IPS-15b (cell line): Measurements from ENCODE around the gene SUCNR1.
"Not testable (repeated sequence)": the region's sequence is repeated elsewhere in the genome, so short reads cannot be mapped to it uniquely, and the experiment has no call there.

Source experiments
- H3K27me3 ChIP-seq: one replicate; pipeline ENCODE4 v1.6.1; 2013; ENCODE audit warnings: low read length; ENCODE audit not compliant: control insufficient read depth, insufficient read depth
- H3K36me3 ChIP-seq: one replicate; pipeline ENCODE4 v1.6.1; 2013; ENCODE audit warnings: low read length; ENCODE audit not compliant: control insufficient read depth, insufficient read depth
- H3K4me1 ChIP-seq: one replicate; pipeline ENCODE4 v1.6.1; 2013; ENCODE audit warnings: mild to moderate bottlenecking, low read length; ENCODE audit not compliant: control insufficient read depth, insufficient read depth
- H3K4me3 ChIP-seq: one replicate; pipeline ENCODE4 v1.5.1; 2013; ENCODE audit warnings: low read depth, low read length
- H3K9ac ChIP-seq: one replicate; pipeline ENCODE4 v1.6.1; 2013; ENCODE audit warnings: low read depth, mild to moderate bottlenecking, low read length
- H3K9me3 ChIP-seq: one replicate; pipeline ENCODE4 v1.6.1; 2013; ENCODE audit warnings: mild to moderate bottlenecking, low read length; ENCODE audit not compliant: control insufficient read depth, insufficient read depth

SUCNR1 gene, protein sequence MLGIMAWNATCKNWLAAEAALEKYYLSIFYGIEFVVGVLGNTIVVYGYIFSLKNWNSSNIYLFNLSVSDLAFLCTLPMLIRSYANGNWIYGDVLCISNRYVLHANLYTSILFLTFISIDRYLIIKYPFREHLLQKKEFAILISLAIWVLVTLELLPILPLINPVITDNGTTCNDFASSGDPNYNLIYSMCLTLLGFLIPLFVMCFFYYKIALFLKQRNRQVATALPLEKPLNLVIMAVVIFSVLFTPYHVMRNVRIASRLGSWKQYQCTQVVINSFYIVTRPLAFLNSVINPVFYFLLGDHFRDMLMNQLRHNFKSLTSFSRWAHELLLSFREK

DNA sequence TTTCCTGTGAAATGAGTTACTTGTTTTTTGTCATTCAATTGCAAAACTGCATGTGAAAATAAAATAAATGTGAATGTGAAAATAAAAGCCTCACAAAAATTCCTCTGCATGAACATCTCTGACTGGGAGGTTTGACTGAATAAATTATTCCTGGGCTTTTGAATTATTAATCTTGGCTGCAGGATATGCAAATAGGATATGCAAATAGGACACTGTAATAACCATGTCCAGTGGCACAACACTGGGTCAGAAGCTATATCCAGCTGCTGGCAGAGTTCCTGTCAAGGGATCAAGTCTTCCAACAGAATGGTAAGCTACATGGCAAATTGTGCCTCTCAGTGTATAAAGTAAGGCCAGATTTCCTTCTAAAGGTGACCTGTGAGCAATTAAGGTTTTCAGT lies at the start of gene SUCNR1:
Gene SUCNR1 (plus strand): TSS at position 246 of the 400 bp plus-strand sequence. CDS start 6,250 bp downstream, outside the sequence.
- Histone ChIP-seq H3K27me3 (no peaks in the 10 kb centered on the region), H3K4me3 (no peak within 1 kb of the TSS), H3K9ac (no peak within 1 kb of the TSS), H3K36me3 (no peaks in the 10 kb centered on the region), H3K4me1 (no peaks in the 10 kb centered on the region), H3K9me3 (no peaks in the 10 kb centered on the region)

DNA sequence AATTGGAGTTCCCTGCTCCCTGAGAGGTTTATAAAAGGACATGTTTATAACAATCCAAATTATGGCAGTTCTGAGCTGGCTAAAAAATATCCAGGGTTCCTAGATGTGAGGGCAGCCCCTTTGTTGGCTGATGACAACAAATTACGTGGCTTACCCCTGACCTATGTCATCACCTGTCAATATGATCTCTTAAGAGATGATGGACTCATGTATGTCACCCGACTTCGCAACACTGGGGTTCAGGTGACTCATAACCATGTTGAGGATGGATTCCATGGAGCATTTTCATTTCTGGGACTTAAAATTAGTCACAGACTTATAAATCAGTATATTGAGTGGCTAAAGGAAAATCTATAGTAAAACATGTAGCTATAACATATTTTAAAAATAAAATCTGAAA lies 45.6 kb upstream of the SUCNR1 start:
- no peaks in the 10 kb centered on the region for H3K27me3 ChIP-seq
- no peak overlapping the region for H3K4me3 ChIP-seq
- H3K36me3 ChIP-seq = no peaks in the 10 kb centered on the region
- H3K4me1 ChIP-seq = no peaks in the 10 kb centered on the region
- no peak overlapping the region for H3K9ac ChIP-seq
- no peaks in the 10 kb centered on the region for H3K9me3 ChIP-seq

DNA sequence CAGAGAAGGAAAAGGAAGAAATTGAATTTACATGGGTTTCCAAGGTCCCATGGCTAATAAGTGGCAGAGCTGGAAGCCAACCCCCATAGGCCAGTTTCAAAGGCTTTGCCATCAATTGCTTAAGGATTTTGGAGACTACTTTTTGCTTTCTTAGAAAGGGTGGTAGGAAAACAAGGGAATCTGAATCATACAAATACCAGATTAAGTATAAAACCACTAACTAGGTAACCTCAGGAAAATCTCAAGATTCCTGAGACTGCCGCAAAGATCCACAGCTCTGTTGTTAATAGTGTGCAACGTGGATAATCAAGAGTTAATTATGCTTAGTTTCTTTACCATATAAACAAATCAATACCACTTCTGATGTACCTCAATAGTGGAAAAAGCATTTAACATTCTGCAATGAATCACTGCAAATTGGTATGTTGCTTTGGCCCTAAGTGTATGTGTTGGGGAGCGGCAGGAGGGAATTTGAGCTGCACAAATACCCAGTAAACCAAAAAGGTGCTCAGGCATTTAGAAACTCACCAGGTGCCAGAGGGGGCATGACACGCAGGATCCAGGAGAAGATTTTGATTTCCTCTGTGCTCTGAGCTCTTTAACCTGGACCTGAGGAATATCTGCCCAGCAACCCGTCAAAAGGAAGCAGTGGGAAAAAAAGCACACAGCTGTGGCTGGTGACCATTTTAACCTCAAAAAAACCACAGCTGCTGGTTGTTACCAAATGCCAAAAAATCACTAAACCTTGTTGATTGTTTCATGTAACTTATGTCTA lies 37.5 kb upstream of the SUCNR1 start:
- H3K4me1 ChIP-seq = peaks cover 8% of the 10 kb centered on the region
- H3K9me3 ChIP-seq = no peaks in the 10 kb centered on the region
- H3K9ac ChIP-seq = no peak overlapping the region
- no peaks in the 10 kb centered on the region for H3K27me3 ChIP-seq
- H3K4me3 ChIP-seq = no peak overlapping the region
- H3K36me3 ChIP-seq = no peaks in the 10 kb centered on the region

DNA sequence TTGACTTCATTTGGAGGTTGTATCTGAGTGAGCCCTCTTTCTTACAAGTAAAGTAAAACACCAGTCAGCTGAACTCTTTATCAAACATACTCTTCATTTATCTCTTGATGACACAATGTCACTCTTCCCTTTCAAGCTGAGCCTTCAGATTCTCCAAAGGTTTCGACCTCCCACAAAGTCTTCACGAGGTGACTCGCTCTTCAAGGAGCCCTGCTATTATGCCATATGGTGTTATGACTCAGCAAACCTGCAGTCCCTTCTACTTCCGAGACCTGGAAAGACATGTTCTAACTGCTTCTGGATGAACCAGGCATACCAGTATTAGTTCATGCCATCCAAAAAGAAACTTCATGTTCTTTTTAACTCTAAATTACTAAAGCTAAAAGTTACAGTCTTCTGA lies 36.4 kb upstream of the SUCNR1 start:
- Histone ChIP-seq H3K4me1 (peaks cover 8% of the 10 kb centered on the region), H3K9ac (no peak overlapping the region), H3K27me3 (no peaks in the 10 kb centered on the region), H3K36me3 (no peaks in the 10 kb centered on the region), H3K9me3 (no peaks in the 10 kb centered on the region), H3K4me3 (no peak overlapping the region)

DNA sequence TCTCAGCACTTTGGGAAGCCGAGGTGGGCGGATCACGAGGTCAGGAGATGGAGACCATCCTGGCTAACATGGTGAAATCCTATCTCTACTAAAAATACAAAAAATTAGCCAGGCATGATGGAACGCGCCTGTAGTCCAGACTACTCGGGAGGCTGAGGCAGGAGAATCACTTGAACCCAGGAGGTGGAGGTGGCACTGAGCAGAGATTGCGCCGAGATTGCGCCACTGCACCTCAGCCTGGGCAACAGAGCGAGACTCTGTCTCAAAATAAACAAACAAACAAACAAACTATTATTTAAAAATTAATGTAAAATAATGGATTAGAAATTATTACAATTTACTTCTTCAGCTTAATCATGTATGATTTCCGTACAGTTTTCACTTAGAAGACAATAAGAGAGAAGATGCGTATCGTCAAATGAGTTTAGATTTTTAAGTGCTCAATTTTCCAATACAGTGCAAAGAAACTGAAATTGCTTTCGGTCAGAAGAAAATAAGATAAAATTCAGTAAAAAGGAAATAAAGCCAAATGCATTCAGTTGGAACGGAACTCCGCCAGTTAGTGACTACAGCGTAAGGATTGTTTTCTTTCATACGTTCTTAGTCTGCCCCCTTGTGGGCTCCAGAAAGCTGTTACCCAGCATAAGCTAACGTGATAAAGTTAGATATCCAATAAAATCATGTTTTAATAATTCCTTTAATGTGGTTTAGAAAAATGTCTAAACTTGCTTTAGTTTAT lies 34.7 kb upstream of the SUCNR1 start:
- Histone ChIP-seq H3K27me3 (no peaks in the 10 kb centered on the region), H3K36me3 (no peaks in the 10 kb centered on the region), H3K9me3 (no peaks in the 10 kb centered on the region), H3K9ac (no peak overlapping the region), H3K4me1 (peaks cover 8% of the 10 kb centered on the region), H3K4me3 (no peak overlapping the region)

DNA sequence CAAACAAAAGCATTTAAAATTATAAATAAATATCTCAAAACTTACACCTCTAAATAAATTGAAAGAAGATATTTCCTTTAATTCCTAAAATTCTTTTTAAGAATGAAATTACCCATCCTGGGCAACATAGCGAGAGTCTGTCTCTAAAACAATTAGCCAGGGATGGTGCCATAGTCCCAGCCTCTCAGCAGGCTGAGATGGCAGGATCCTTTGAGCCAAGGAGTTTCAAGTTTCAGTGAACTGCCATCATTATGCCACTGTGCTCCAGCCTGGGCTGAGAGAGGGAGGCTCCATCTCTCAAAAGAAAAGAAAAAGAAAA lies 34.2 kb upstream of the SUCNR1 start:
- Histone ChIP-seq H3K9ac (no peak overlapping the region), H3K27me3 (no peaks in the 10 kb centered on the region), H3K36me3 (no peaks in the 10 kb centered on the region), H3K4me3 (no peak overlapping the region), H3K9me3 (no peaks in the 10 kb centered on the region), H3K4me1 (peaks cover 8% of the 10 kb centered on the region)

DNA sequence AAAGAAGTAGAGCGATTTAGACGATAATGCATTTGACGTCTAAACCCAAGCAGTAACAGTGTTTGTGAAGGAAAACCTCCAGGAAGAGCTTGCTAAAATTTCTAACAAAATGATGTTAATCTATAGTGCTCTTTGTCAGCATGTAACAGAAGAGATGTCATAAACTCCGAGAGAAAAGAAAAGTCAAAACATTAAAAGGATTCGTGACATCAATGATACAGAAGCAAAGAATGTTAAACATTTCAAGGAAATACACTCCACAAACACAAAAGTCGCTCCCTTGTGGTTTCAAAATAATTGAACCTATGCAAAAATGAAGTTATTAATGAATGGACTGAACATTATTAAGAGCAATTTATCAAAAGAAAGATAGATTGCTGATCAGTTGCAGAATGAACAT lies 31.6 kb upstream of the SUCNR1 start:
- Histone ChIP-seq H3K9ac (no peak overlapping the region), H3K9me3 (no peaks in the 10 kb centered on the region), H3K4me3 (no peak overlapping the region)

DNA sequence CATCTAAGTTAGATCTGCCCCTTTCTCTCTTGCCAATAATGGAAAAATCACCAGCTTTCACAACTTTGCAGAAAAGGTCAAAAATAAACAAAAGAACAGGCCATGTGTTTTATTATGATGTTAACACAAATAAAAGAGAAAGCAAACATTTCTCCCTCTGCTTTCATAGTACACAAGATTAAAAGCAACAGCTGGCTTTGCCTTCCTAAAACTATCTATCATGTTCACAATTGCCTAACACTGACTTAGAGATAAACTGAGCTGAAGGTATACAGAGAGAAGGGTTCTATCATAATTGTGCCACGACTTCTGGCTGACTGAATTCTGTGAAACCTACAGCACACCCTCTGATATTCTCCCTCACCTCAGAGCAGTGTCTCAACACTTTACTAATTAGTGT lies 30.2 kb upstream of the SUCNR1 start:
- H3K27me3 ChIP-seq = no peaks in the 10 kb centered on the region
- no peaks in the 10 kb centered on the region for H3K36me3 ChIP-seq
- H3K9me3 ChIP-seq = no peaks in the 10 kb centered on the region
- no peak overlapping the region for H3K9ac ChIP-seq
- no peak overlapping the region for H3K4me3 ChIP-seq
- H3K4me1 ChIP-seq = no peaks in the 10 kb centered on the region

More for the DNA sequence above, 31.6 kb upstream of the SUCNR1 start:
- peaks cover 5% of the 10 kb centered on the region for H3K4me1 ChIP-seq
- no peaks in the 10 kb centered on the region for H3K36me3 ChIP-seq
- H3K27me3 ChIP-seq = no peaks in the 10 kb centered on the region

DNA sequence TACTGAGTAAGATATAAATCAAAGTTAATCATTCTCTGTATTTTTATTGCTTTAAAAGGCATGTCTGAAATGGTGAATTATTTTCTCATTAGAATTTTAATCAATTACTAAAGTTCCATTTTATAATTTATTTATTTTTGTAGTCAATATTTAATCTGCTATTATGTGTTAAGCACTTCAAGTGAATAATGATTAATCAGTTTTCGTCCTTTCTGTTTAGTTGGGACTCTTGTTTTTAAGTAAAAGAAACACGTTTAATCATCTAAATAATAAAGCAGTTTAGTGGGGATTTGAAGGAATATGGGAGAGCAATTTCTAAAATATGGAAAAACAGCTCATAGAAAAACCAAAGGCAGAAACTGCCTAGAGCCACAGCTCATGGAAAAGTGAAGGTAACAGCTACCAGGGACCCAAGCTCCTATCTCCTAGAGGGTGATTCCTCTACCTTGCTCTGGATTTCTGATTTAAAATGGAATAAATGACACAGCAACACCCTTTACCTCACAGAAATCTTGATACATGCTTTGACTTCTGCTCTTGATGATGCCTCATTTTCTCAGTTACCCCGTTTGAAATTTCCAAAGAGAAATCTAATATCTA lies 28.0 kb upstream of the SUCNR1 start:
- no peaks in the 10 kb centered on the region for H3K9me3 ChIP-seq
- no peaks in the 10 kb centered on the region for H3K27me3 ChIP-seq

DNA sequence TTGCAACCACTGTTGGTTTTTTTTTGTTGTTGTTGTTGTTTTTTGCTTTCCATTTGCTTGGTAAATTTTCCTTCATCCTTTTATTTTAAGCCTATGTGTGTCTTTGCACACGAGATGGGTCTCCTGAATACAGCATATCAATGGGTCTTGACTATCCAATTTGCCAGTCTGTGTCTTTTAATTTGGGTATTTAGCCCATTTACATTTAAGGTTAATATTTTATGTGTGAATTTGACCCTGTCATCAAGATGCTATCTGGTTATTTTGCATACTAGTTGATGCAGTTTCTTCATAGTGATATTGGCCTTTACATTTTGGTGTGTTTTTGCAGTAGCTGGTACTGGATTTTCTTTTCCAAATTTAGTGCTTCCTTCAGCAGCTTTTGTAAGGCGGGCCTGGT lies 23.4 kb upstream of the SUCNR1 start:
- H3K36me3 ChIP-seq, H3K4me1 ChIP-seq, H3K9me3 ChIP-seq, H3K4me3 ChIP-seq, H3K27me3 ChIP-seq, H3K9ac ChIP-seq: not testable (repeated sequence)

More for the DNA sequence above, 28.0 kb upstream of the SUCNR1 start:
- Histone ChIP-seq H3K36me3 (no peaks in the 10 kb centered on the region), H3K4me1 (no peaks in the 10 kb centered on the region), H3K9ac (no peak overlapping the region), H3K4me3 (no peak overlapping the region)

DNA sequence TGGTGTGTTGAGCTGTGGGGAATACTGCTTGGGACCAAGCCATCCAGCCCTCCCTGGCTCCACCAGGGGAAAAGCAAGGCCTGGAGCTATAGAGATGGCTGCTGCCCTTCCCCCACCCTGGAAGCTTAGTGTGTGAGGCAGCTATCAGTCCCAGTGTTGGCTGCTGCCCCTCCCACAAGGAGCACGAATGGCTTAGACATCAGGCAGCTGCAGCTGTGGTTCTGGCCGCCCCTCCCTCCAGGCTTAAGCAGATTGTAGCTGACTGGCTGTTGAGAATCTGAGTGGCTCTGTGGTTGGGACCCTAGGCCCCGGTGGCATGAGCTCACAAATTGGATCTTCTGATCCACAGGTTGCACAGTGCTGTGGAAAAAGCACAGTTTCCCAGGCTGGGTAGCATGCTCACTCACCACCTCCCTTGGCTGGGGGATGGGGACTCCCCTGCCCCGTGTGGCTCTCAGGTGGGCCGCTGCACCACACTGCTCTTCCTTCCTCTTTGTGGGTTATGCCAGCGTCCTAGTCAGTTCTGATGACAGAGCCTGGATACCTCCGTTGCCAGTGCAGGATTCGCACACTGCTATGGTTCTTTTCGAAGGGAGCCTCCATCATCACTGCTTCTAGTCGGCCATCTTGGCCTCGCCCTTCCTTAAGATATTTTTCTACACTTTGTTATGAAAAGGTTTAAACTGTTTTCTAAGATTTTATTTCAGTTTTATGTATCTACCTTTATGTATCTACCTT lies 21.2 kb upstream of the SUCNR1 start:
- no peak overlapping the region for H3K9ac ChIP-seq
- no peaks in the 10 kb centered on the region for H3K27me3 ChIP-seq
- no peaks in the 10 kb centered on the region for H3K36me3 ChIP-seq
- H3K9me3 ChIP-seq = no peaks in the 10 kb centered on the region
- no peaks in the 10 kb centered on the region for H3K4me1 ChIP-seq
- H3K4me3 ChIP-seq = no peak overlapping the region
